WTC11 (cell line): ENCODE measurements around the gene SLC8A1. TPM values are rescaled to one million over a fixed set of nuclear protein-coding genes. Genes with fewer than 3 reads are reported as not detected.

Experiments
- ATAC-seq: fragments of 200-7000 bp; cut with Tn5 transposase; 2 replicates; pipeline ENCODE4 v1.10.0; 2021; ENCODE audit warnings: mild to moderate bottlenecking, moderate library complexity
- CTCF ChIA-PET: fragments of 300-600 bp; sonication (Branson Sonifier 250); formaldehyde crosslinking; loops from one replicate; lab custom pipeline; 2021; ENCODE audit warnings: antibody characterized with exemption; lab: Charles Lee
- POLR2A ChIA-PET: fragments of 350-600 bp; sonication (Branson Sonifier 250); formaldehyde crosslinking; loops from one replicate; lab custom pipeline; 2021; ENCODE audit warnings: antibody characterized with exemption; lab: Charles Lee
- DNase-seq: peaks from one replicate; pipeline ENCODE4 v3.0.0; 2021; ENCODE audit warnings: low spot score
- H3K27ac Mint-ChIP-seq: 2 replicates; pipeline ENCODE4 v1.8.0; 2021; ENCODE audit warnings: mixed read lengths
- H3K27me3 Mint-ChIP-seq: 2 replicates; pipeline ENCODE4 v1.8.0; 2021; ENCODE audit warnings: low read depth, mild to moderate bottlenecking, moderate library complexity, mixed read lengths
- H3K36me3 Mint-ChIP-seq: 2 replicates; pipeline ENCODE4 v1.8.0; 2021; ENCODE audit warnings: mixed read lengths
- H3K4me1 Mint-ChIP-seq: 2 replicates; pipeline ENCODE4 v1.8.0; 2022; ENCODE audit warnings: mixed read lengths
- H3K4me3 Mint-ChIP-seq: 2 replicates; pipeline ENCODE4 v1.8.0; 2021; ENCODE audit warnings: mild to moderate bottlenecking, moderate library complexity, mixed read lengths
- H3K9me3 Mint-ChIP-seq: 2 replicates; pipeline ENCODE4 v1.8.0; 2021; ENCODE audit warnings: mixed read lengths
- ELF4 ChIP-seq: sonication (generic); formaldehyde crosslinking; IDR thresholded peaks from 2 replicates; pipeline ENCODE4 v1.8.1; 2022; ENCODE audit warnings: low read depth, mild to moderate bottlenecking, moderate library complexity, missing genetic modification reagents
- GABPB1 ChIP-seq: sonication (generic); formaldehyde crosslinking; IDR thresholded peaks from 2 replicates; pipeline ENCODE4 v1.8.1; 2023; ENCODE audit warnings: mild to moderate bottlenecking, missing genetic modification reagents
- KAT7 ChIP-seq: sonication (generic); formaldehyde crosslinking; IDR thresholded peaks from 2 replicates; pipeline ENCODE4 v1.8.1; 2023; ENCODE audit warnings: missing genetic modification reagents, mild to moderate bottlenecking, borderline replicate concordance
- MXD4 ChIP-seq: fragments of 250-450 bp; sonication (Bioruptor Pico); IDR thresholded peaks from 2 replicates; pipeline ENCODE4 v1.8.0; 2021; ENCODE audit warnings: mild to moderate bottlenecking, moderate library complexity, borderline replicate concordance
- NFATC4 ChIP-seq: fragments of 250-450 bp; sonication (Bioruptor Pico); IDR thresholded peaks from 2 replicates; pipeline ENCODE4 v1.9.0; 2021; ENCODE audit warnings: mild to moderate bottlenecking
- SMAD3 ChIP-seq: sonication (generic); formaldehyde crosslinking; IDR thresholded peaks from 2 replicates; pipeline ENCODE4 v1.8.0; 2022; ENCODE audit warnings: missing genetic modification reagents, mild to moderate bottlenecking, borderline replicate concordance
- TP53 ChIP-seq: sonication (generic); formaldehyde crosslinking; IDR thresholded peaks from 2 replicates; pipeline ENCODE4 v1.8.1; 2023; ENCODE audit warnings: mild to moderate bottlenecking, missing genetic modification reagents
- ZNF121 ChIP-seq: sonication (generic); formaldehyde crosslinking; IDR thresholded peaks from 2 replicates; pipeline ENCODE4 v1.8.0; 2023; ENCODE audit warnings: missing genetic modification reagents
- total RNA-seq: library from RNA; stranded (reverse); gene quantifications from 3 replicates; pipeline ENCODE4 v1.2.3, GENCODE V29; 2021
- TF ChIP-seq, protein P1 (sequence below): sonication (generic); formaldehyde crosslinking; IDR thresholded peaks from 2 replicates; pipeline ENCODE4 v1.8.0; 2023; ENCODE audit warnings: missing genetic modification reagents, mild to moderate bottlenecking, borderline replicate concordance
- TF ChIP-seq, protein P2 (sequence below): fragments of 250-450 bp; sonication (Bioruptor Pico); IDR thresholded peaks from 2 replicates; pipeline ENCODE4 v1.9.0; 2021; ENCODE audit warnings: mild to moderate bottlenecking
- TF ChIP-seq, protein P3 (sequence below): sonication (generic); formaldehyde crosslinking; IDR thresholded peaks from 2 replicates; pipeline ENCODE4 v1.8.1; 2023; ENCODE audit warnings: mild to moderate bottlenecking, missing genetic modification reagents, moderate library complexity
- TF ChIP-seq, protein P4 (sequence below): sonication (generic); formaldehyde crosslinking; conservative IDR thresholded peaks from 2 replicates; pipeline ENCODE4 v1.8.1; 2023; ENCODE audit warnings: mild to moderate bottlenecking, low read depth, missing genetic modification reagents, moderate library complexity
- TF ChIP-seq, protein P5 (sequence below): fragments of 200-600 bp; IDR thresholded peaks from 2 replicates; pipeline ENCODE4 v1.8.0; 2022; ENCODE audit warnings: antibody characterized with exemption
- TF ChIP-seq, protein P6 (sequence below): fragments of 250-450 bp; sonication (Bioruptor Pico); IDR thresholded peaks from 2 replicates; pipeline ENCODE4 v1.9.0; 2021; ENCODE audit warnings: moderate library complexity, mild to moderate bottlenecking, inconsistent platforms, borderline replicate concordance
- TF ChIP-seq, protein P7 (sequence below): sonication (generic); formaldehyde crosslinking; IDR thresholded peaks from 2 replicates; pipeline ENCODE4 v1.8.0; 2022; ENCODE audit warnings: missing genetic modification reagents
- TF ChIP-seq, protein P8 (sequence below): sonication (generic); formaldehyde crosslinking; IDR thresholded peaks from 2 replicates; pipeline ENCODE4 v1.8.0; 2023; ENCODE audit warnings: missing genetic modification reagents

Gene SLC8A1
- total RNA-seq, 1 experiment from 2014 or later: 2.6 TPM

DNA sequence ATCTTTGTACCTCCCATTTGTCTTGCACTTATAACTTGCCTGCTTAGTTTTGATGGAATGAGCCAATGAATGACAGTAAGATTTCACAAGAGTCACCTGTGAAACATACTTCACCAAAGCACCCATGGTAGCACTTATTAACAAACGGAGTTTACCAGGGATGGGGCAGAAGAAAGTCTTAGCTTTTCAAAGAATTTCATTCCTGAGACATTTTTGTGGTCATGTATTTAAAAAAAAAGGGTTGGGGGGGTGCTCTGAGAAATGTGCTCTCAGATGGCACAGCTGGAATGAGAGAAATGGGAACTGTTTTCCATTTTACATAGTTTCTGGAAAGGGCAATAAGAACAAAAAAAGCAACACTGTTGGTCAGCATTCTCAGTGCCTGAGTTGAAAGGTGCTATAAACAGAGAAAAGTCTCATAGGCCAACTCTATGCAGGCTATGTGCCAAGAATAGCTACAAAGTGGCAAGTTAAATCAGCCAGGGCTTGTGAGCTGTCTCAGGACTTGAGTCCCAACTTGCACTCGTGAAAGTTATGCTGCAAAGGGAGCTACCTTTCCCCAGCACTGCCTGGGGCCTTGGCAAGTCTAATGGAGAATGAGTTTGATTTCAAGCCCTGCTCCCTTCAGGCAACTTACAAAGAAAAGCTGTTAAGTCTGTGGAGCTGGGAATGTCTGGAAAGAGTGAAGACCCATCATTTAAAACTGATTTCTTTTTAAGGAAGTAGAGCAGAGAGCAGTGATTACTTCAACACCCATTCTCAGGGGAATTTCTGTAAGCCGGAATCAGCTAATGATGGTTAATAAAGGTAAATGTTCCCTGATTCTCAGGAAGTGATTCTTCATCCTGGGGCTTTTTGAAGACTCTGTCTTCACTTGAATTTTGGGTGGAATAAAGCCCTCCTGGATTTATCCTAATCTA lies 170.6 kb downstream of the SLC8A1 start (continued):
- TF ChIP-seq, protein P1, sequence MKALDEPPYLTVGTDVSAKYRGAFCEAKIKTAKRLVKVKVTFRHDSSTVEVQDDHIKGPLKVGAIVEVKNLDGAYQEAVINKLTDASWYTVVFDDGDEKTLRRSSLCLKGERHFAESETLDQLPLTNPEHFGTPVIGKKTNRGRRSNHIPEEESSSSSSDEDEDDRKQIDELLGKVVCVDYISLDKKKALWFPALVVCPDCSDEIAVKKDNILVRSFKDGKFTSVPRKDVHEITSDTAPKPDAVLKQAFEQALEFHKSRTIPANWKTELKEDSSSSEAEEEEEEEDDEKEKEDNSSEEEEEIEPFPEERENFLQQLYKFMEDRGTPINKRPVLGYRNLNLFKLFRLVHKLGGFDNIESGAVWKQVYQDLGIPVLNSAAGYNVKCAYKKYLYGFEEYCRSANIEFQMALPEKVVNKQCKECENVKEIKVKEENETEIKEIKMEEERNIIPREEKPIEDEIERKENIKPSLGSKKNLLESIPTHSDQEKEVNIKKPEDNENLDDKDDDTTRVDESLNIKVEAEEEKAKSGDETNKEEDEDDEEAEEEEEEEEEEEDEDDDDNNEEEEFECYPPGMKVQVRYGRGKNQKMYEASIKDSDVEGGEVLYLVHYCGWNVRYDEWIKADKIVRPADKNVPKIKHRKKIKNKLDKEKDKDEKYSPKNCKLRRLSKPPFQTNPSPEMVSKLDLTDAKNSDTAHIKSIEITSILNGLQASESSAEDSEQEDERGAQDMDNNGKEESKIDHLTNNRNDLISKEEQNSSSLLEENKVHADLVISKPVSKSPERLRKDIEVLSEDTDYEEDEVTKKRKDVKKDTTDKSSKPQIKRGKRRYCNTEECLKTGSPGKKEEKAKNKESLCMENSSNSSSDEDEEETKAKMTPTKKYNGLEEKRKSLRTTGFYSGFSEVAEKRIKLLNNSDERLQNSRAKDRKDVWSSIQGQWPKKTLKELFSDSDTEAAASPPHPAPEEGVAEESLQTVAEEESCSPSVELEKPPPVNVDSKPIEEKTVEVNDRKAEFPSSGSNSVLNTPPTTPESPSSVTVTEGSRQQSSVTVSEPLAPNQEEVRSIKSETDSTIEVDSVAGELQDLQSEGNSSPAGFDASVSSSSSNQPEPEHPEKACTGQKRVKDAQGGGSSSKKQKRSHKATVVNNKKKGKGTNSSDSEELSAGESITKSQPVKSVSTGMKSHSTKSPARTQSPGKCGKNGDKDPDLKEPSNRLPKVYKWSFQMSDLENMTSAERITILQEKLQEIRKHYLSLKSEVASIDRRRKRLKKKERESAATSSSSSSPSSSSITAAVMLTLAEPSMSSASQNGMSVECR (CRISPR knock-in tag): no peak
- TF ChIP-seq, protein P2, sequence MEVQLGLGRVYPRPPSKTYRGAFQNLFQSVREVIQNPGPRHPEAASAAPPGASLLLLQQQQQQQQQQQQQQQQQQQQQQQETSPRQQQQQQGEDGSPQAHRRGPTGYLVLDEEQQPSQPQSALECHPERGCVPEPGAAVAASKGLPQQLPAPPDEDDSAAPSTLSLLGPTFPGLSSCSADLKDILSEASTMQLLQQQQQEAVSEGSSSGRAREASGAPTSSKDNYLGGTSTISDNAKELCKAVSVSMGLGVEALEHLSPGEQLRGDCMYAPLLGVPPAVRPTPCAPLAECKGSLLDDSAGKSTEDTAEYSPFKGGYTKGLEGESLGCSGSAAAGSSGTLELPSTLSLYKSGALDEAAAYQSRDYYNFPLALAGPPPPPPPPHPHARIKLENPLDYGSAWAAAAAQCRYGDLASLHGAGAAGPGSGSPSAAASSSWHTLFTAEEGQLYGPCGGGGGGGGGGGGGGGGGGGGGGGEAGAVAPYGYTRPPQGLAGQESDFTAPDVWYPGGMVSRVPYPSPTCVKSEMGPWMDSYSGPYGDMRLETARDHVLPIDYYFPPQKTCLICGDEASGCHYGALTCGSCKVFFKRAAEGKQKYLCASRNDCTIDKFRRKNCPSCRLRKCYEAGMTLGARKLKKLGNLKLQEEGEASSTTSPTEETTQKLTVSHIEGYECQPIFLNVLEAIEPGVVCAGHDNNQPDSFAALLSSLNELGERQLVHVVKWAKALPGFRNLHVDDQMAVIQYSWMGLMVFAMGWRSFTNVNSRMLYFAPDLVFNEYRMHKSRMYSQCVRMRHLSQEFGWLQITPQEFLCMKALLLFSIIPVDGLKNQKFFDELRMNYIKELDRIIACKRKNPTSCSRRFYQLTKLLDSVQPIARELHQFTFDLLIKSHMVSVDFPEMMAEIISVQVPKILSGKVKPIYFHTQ (CRISPR knock-in tag): no peak

DNA sequence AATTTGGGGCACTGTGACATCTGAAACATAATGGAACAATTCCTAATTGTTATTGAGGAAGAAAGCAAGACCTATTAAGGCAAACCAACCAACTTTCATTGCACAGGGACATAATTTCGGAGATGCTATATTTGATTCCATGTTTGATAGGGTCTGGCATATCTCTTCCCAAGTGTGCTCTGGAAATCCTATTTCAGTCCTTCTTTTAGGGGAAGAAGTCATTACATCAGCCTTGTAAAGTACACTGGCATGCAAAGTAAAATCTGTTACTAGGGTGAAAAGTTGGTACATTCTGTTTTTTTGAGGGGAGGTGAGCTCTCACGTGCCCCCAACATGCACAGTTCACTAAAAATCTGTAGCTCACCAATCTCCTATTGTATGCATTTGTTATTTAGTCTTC lies 172.4 kb downstream of the SLC8A1 start:
- Mint-ChIP-seq H3K27ac (no peak overlapping the region), H3K4me3 (no peak overlapping the region), H3K36me3 (no peaks in the 10 kb centered on the region), H3K4me1 (no peaks in the 10 kb centered on the region), H3K9me3 (no peaks in the 10 kb centered on the region), H3K27me3 (no peaks in the 10 kb centered on the region)
- ATAC-seq: no peak
- CTCF ChIA-PET: interaction anchor here (1.3 kb wide), 1 partner anchor 35 kb away, joined by 3 read pairs; no protein-coding TSS in a partner anchor
- POLR2A ChIA-PET: no interaction called here
- DNase-seq: no peak
- no peak for TF ChIP-seq KAT7 (CRISPR knock-in tag)
- TF ChIP-seq, protein P3, sequence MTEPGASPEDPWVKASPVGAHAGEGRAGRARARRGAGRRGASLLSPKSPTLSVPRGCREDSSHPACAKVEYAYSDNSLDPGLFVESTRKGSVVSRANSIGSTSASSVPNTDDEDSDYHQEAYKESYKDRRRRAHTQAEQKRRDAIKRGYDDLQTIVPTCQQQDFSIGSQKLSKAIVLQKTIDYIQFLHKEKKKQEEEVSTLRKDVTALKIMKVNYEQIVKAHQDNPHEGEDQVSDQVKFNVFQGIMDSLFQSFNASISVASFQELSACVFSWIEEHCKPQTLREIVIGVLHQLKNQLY (CRISPR knock-in tag): no peak
- TF ChIP-seq GABPB1 (CRISPR knock-in tag): no peak
- TF ChIP-seq, protein P4, sequence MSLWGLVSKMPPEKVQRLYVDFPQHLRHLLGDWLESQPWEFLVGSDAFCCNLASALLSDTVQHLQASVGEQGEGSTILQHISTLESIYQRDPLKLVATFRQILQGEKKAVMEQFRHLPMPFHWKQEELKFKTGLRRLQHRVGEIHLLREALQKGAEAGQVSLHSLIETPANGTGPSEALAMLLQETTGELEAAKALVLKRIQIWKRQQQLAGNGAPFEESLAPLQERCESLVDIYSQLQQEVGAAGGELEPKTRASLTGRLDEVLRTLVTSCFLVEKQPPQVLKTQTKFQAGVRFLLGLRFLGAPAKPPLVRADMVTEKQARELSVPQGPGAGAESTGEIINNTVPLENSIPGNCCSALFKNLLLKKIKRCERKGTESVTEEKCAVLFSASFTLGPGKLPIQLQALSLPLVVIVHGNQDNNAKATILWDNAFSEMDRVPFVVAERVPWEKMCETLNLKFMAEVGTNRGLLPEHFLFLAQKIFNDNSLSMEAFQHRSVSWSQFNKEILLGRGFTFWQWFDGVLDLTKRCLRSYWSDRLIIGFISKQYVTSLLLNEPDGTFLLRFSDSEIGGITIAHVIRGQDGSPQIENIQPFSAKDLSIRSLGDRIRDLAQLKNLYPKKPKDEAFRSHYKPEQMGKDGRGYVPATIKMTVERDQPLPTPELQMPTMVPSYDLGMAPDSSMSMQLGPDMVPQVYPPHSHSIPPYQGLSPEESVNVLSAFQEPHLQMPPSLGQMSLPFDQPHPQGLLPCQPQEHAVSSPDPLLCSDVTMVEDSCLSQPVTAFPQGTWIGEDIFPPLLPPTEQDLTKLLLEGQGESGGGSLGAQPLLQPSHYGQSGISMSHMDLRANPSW (CRISPR knock-in tag): no peak
- no peak for TF ChIP-seq TP53 (CRISPR knock-in tag)
- TF ChIP-seq, protein P5, sequence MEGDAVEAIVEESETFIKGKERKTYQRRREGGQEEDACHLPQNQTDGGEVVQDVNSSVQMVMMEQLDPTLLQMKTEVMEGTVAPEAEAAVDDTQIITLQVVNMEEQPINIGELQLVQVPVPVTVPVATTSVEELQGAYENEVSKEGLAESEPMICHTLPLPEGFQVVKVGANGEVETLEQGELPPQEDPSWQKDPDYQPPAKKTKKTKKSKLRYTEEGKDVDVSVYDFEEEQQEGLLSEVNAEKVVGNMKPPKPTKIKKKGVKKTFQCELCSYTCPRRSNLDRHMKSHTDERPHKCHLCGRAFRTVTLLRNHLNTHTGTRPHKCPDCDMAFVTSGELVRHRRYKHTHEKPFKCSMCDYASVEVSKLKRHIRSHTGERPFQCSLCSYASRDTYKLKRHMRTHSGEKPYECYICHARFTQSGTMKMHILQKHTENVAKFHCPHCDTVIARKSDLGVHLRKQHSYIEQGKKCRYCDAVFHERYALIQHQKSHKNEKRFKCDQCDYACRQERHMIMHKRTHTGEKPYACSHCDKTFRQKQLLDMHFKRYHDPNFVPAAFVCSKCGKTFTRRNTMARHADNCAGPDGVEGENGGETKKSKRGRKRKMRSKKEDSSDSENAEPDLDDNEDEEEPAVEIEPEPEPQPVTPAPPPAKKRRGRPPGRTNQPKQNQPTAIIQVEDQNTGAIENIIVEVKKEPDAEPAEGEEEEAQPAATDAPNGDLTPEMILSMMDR: no peak
- TF ChIP-seq, protein P6, sequence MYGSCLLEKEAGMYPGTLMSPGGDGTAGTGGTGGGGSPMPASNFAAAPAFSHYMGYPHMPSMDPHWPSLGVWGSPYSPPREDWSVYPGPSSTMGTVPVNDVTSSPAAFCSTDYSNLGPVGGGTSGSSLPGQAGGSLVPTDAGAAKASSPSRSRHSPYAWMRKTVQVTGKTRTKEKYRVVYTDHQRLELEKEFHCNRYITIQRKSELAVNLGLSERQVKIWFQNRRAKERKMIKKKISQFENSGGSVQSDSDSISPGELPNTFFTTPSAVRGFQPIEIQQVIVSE (CRISPR knock-in tag): no peak
- TF ChIP-seq, protein P7, sequence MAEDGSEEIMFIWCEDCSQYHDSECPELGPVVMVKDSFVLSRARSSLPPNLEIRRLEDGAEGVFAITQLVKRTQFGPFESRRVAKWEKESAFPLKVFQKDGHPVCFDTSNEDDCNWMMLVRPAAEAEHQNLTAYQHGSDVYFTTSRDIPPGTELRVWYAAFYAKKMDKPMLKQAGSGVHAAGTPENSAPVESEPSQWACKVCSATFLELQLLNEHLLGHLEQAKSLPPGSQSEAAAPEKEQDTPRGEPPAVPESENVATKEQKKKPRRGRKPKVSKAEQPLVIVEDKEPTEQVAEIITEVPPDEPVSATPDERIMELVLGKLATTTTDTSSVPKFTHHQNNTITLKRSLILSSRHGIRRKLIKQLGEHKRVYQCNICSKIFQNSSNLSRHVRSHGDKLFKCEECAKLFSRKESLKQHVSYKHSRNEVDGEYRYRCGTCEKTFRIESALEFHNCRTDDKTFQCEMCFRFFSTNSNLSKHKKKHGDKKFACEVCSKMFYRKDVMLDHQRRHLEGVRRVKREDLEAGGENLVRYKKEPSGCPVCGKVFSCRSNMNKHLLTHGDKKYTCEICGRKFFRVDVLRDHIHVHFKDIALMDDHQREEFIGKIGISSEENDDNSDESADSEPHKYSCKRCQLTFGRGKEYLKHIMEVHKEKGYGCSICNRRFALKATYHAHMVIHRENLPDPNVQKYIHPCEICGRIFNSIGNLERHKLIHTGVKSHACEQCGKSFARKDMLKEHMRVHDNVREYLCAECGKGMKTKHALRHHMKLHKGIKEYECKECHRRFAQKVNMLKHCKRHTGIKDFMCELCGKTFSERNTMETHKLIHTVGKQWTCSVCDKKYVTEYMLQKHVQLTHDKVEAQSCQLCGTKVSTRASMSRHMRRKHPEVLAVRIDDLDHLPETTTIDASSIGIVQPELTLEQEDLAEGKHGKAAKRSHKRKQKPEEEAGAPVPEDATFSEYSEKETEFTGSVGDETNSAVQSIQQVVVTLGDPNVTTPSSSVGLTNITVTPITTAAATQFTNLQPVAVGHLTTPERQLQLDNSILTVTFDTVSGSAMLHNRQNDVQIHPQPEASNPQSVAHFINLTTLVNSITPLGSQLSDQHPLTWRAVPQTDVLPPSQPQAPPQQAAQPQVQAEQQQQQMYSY (CRISPR knock-in tag): no peak
- no peak for TF ChIP-seq ELF4 (CRISPR knock-in tag)
- TF ChIP-seq MXD4 (CRISPR knock-in tag): no peak
- TF ChIP-seq SMAD3 (CRISPR knock-in tag): no peak
- TF ChIP-seq, protein P8, sequence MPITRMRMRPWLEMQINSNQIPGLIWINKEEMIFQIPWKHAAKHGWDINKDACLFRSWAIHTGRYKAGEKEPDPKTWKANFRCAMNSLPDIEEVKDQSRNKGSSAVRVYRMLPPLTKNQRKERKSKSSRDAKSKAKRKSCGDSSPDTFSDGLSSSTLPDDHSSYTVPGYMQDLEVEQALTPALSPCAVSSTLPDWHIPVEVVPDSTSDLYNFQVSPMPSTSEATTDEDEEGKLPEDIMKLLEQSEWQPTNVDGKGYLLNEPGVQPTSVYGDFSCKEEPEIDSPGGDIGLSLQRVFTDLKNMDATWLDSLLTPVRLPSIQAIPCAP (CRISPR knock-in tag): no peak
- no peak for TF ChIP-seq ZNF121 (CRISPR knock-in tag)
- TF ChIP-seq NFATC4: no peak
